ENCODE results near the gene HOXA7. TPM values are rescaled to one million over a fixed set of nuclear protein-coding genes. Genes with fewer than 3 reads are reported as not detected.
A peak's percentile ranks its signal among the peaks of the same experiment; 100 is the strongest.

HOXA7 gene
- total and polyA plus RNA-seq, 2 experiments from 2014 or later = 6.6 to 15.8 TPM

DNA sequence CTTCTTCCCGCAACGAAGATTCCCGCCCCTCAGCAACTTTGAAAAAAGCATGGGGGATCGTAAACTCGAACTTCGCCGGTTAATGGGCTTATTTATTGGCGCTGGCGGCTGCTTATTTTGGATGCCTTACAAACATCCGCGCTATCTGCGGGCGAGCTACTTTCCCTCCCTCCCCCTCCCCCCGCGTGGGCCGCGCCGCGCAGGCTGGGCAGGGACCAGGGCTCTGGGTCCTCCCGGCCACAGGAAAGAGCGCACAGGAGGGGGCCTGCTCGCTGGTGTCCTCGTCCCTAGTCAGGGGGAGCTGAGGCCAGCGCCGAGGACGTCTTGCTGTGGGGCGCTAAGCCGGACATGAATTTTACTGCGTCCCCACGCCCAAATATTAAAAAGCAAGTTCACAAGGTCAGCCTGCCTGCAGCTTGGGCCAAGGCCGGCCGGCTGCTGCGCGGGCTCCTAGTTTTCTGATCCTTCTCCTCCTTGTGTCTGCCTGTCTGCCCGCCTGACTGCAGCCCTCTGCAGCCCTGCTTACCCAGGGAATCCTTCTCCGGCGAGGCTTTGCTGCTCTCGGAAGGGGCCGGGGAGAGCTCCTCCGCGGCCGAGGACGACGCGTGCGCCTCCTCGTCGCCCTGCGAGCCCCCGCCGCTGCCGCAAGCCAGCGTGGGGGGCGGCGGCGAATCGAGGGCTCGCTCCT is 16.5 kb upstream of the HOXA7 start:
- Histone ChIP-seq H3K36me3 (ENCODE audit: low read depth) (peaks cover 4% of the 10 kb centered on the region; the same call in 1 of the 2 replicates), H3K9ac (peak overlapping the region; percentile 98)
- in situ Hi-C loops (cut with MboI) = loop anchor here (10.0 kb wide), 1 partner anchor 1318 kb away; no protein-coding TSS in a partner anchor

DNA sequence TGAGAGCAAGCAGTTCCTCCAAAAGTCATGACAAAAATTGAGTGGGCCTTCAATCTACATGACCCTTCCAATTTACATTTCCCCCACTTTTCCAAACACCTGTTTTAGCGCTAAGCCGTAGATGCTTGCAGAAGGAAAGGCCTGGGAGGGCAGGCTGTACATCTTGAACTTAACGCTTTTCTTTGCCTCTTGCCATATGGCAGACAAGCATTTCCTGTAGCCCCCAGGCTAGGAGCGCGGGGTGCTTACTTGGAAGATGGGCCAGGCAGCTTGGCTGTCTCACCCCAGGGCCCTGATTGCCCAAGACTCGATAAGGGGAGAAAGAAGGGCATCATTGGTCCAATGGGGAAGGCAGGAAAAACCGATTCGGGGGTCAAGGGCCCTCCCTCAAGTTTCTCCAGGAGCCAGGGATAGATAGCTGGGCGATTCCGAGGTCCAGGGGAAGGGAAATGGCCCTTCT is 15.9 kb upstream of the HOXA7 start:
- in situ Hi-C loops (cut with MboI) = loop anchor here (10.0 kb wide), 1 partner anchor 1318 kb away; no protein-coding TSS in a partner anchor
- H4K20me1 ChIP-seq (ENCODE audit: insufficient read depth) = no peaks in the 10 kb centered on the region
- peaks cover 4% of the 10 kb centered on the region; the same call in 1 of the 2 replicates for H3K36me3 ChIP-seq (ENCODE audit: low read depth)
- H3K9ac ChIP-seq = peak overlapping the region; percentile 98
- peaks cover 100% of the 10 kb centered on the region for H3K79me2 ChIP-seq (ENCODE audit: insufficient read depth)
- no peak for TF ChIP-seq EZH2 (IDR thresholded peaks at IDR 0.05; ENCODE audit: insufficient read depth, poor library complexity, severe bottlenecking)
- TF ChIP-seq EZH2phosphoT487 (IDR thresholded peaks at IDR 0.05; ENCODE audit: insufficient read depth, low read depth) = no peak
- peak overlapping the region; percentile 83 for H3K4me3 ChIP-seq
- no peaks in the 10 kb centered on the region for H3K9me2 ChIP-seq (ENCODE audit: insufficient read depth)
- WGBS, 2 experiments (ENCODE audit: low coverage in 1 of 2, low lambda C conversion rate in 2 of 2, missing lambda C conversion rate in 2 of 2) = 0% methylated on average over 10 of the region's 10 CpGs
- peak overlapping the region; percentile 100 for H3K4me2 ChIP-seq (ENCODE audit: unreplicated experiment)
- H3K4me1 ChIP-seq (ENCODE audit: insufficient read depth) = peaks cover 30% of the 10 kb centered on the region
- H3K27ac ChIP-seq = peak overlapping the region; percentile 99
- 0 out of 2 replicates have a peak overlapping the region, but pooled peaks have one; percentile 1 for H2AFZ ChIP-seq
- H3K9me3 ChIP-seq (ENCODE audit: low read depth) = no peaks in the 10 kb centered on the region
- no peaks in the 10 kb centered on the region for H3K27me3 ChIP-seq (replicated peaks; ENCODE audit: insufficient read depth)
- peak; percentile 71 for DNase-seq
- peaks cover 9% of the 10 kb centered on the region; the same call in 1 of the 2 replicates for H3F3A ChIP-seq (ENCODE audit: insufficient read depth)

More for the DNA sequence above, 16.5 kb upstream of the HOXA7 start:
- peak overlapping the region; percentile 99 for H3K27ac ChIP-seq
- H3K4me2 ChIP-seq (ENCODE audit: unreplicated experiment) = peak overlapping the region; percentile 100
- no peaks in the 10 kb centered on the region for H3K9me3 ChIP-seq (ENCODE audit: low read depth)
- DNase-seq = peak; percentile 82
- peaks cover 100% of the 10 kb centered on the region for H3K79me2 ChIP-seq (ENCODE audit: insufficient read depth)
- H2AFZ ChIP-seq = 0 out of 2 replicates have a peak overlapping the region, but pooled peaks have one; percentile 1
- WGBS, 2 experiments (ENCODE audit: low coverage in 1 of 2, low lambda C conversion rate in 2 of 2, missing lambda C conversion rate in 2 of 2) = 1% methylated on average over 54 to 58 of the region's 58 CpGs
- H3F3A ChIP-seq (ENCODE audit: insufficient read depth) = peaks cover 3% of the 10 kb centered on the region; the same call in 1 of the 2 replicates
- no peaks in the 10 kb centered on the region for H4K20me1 ChIP-seq (ENCODE audit: insufficient read depth)
- H3K27me3 ChIP-seq (replicated peaks; ENCODE audit: insufficient read depth) = no peaks in the 10 kb centered on the region
- TF ChIP-seq EZH2phosphoT487 (IDR thresholded peaks at IDR 0.05; ENCODE audit: insufficient read depth, low read depth) = no peak
- no peak for TF ChIP-seq EZH2 (IDR thresholded peaks at IDR 0.05; ENCODE audit: insufficient read depth, poor library complexity, severe bottlenecking)
- peak overlapping the region; percentile 83 for H3K4me3 ChIP-seq
- no peaks in the 10 kb centered on the region for H3K9me2 ChIP-seq (ENCODE audit: insufficient read depth)
- peaks cover 27% of the 10 kb centered on the region for H3K4me1 ChIP-seq (ENCODE audit: insufficient read depth)

DNA sequence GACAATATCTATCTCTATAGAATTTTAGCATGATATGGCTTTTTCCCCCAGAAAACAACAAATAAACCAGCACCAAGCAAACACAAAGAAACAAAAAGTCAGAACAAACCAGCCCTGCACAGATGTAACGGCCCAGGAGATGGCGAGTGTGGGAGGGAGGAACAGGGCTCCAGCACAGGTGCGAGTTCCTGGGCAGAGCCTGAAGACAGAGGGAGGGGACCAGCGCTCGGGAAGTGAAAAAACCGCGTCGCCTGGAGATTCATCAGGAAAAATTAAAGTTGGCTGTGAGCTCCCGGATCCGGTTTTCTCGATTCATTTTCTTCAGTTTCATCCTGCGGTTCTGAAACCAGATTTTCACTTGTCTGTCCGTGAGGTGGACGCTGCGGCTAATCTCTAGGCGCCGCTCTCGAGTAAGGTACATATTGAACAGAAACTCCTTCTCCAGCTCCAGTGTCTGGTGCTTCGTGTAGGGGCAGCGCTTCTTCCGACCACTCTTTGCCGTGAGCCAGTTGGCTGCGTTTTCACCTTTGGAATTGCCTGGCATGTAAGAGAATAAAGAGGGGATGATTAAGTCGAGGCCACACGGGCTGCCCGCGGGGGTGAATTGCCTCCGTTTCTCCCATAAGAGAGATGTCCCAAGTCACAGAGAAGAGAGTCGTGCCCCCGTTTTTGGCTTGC is 15.3 kb upstream of the HOXA7 start:
- no peaks in the 10 kb centered on the region for H3K9me2 ChIP-seq (ENCODE audit: insufficient read depth)
- no peak for TF ChIP-seq EZH2 (IDR thresholded peaks at IDR 0.05; ENCODE audit: insufficient read depth, poor library complexity, severe bottlenecking)
- TF ChIP-seq EZH2phosphoT487 (IDR thresholded peaks at IDR 0.05; ENCODE audit: insufficient read depth, low read depth) = peak; percentile 66; the same call in 1 of the 2 replicates
- peaks cover 11% of the 10 kb centered on the region for H3F3A ChIP-seq (ENCODE audit: insufficient read depth)
- no peak overlapping the region for H2AFZ ChIP-seq
- 1% methylated on average over 30 of the region's 30 CpGs for WGBS, 2 experiments (ENCODE audit: low coverage in 1 of 2, low lambda C conversion rate in 2 of 2, missing lambda C conversion rate in 2 of 2)
- H3K4me2 ChIP-seq (ENCODE audit: unreplicated experiment) = peak overlapping the region; percentile 100
- H4K20me1 ChIP-seq (ENCODE audit: insufficient read depth) = no peaks in the 10 kb centered on the region
- H3K9me3 ChIP-seq (ENCODE audit: low read depth) = no peaks in the 10 kb centered on the region
- in situ Hi-C loops (cut with MboI) = loop anchor here (10.0 kb wide), 1 partner anchor 1317 kb away; no protein-coding TSS in a partner anchor
- peaks cover 100% of the 10 kb centered on the region for H3K79me2 ChIP-seq (ENCODE audit: insufficient read depth)
- DNase-seq = peak; percentile 71
- H3K36me3 ChIP-seq (ENCODE audit: low read depth) = peaks cover 4% of the 10 kb centered on the region; the same call in 1 of the 2 replicates
- H3K9ac ChIP-seq = peak overlapping the region; percentile 98
- peak overlapping the region; percentile 99 for H3K27ac ChIP-seq
- peaks cover 28% of the 10 kb centered on the region for H3K4me1 ChIP-seq (ENCODE audit: insufficient read depth)
- no peaks in the 10 kb centered on the region for H3K27me3 ChIP-seq (replicated peaks; ENCODE audit: insufficient read depth)
- peak overlapping the region; percentile 83 for H3K4me3 ChIP-seq

DNA sequence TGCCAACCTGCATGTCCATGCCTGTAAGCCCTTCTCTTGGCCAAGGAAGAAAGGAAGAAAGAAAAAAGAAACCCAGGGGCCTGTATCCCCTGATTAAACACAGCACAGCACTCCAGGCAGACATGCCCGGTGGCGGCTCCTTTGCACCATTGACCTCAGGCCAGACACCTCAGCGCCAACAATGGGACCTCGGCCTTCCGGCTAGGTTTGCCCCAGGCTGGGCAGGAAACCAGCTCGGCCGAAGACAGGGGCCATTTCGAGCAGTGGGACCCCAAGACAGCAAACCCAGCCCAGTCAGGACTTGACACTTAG is 14.8 kb upstream of the HOXA7 start:
- Histone ChIP-seq H3K9me2 (ENCODE audit: insufficient read depth) (no peaks in the 10 kb centered on the region), H3K9me3 (ENCODE audit: low read depth) (no peaks in the 10 kb centered on the region), H3F3A (ENCODE audit: insufficient read depth) (peaks cover 11% of the 10 kb centered on the region), H3K27me3 (replicated peaks; ENCODE audit: insufficient read depth) (no peaks in the 10 kb centered on the region), H3K4me1 (ENCODE audit: insufficient read depth) (peaks cover 23% of the 10 kb centered on the region), H2AFZ (no peak overlapping the region), H3K4me2 (ENCODE audit: unreplicated experiment) (peak overlapping the region; percentile 100), H3K36me3 (ENCODE audit: low read depth) (peaks cover 4% of the 10 kb centered on the region; the same call in 1 of the 2 replicates), H3K4me3 (peak overlapping the region; percentile 83), H3K79me2 (ENCODE audit: insufficient read depth) (peaks cover 100% of the 10 kb centered on the region), H3K9ac (peak overlapping the region; percentile 98), H4K20me1 (ENCODE audit: insufficient read depth) (no peaks in the 10 kb centered on the region), H3K27ac (peak overlapping the region; percentile 99)
- no peak for TF ChIP-seq EZH2 (IDR thresholded peaks at IDR 0.05; ENCODE audit: insufficient read depth, poor library complexity, severe bottlenecking)
- no peak for TF ChIP-seq EZH2phosphoT487 (IDR thresholded peaks at IDR 0.05; ENCODE audit: insufficient read depth, low read depth)
- WGBS, 2 experiments (ENCODE audit: low coverage in 1 of 2, low lambda C conversion rate in 2 of 2, missing lambda C conversion rate in 2 of 2) = 0% methylated on average over 8 of the region's 8 CpGs
- peak; percentile 71 for DNase-seq
- in situ Hi-C loops (cut with MboI) = loop anchor here (10.0 kb wide), 1 partner anchor 1316 kb away; no protein-coding TSS in a partner anchor
